Measurements from ENCODE around the gene PXK.

PXK gene

GRCh38 chr3:58349792-58350626 lies 17.3 kb downstream of the PXK start:
- no peak for DNase-seq

DNA sequence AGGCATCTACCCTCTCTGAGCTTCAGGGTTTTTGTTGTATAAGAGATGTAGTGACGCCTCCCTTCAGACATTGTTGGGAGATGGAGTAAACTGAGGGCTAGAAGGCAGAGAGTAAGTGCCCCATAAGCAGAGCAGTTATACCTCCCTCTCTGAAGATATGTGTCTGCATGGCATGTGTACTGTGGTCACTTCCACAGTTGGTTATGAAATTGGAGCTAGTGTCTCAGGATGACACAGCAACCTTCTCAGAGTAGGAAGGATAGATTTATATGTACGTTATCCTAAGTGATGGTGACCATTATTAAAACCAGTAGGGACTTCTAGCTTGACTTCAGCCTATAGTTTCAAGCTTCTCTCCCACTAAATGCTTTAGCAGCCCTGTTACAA lies 17.9 kb downstream of the PXK start:
- DNase-seq = no peak

DNA sequence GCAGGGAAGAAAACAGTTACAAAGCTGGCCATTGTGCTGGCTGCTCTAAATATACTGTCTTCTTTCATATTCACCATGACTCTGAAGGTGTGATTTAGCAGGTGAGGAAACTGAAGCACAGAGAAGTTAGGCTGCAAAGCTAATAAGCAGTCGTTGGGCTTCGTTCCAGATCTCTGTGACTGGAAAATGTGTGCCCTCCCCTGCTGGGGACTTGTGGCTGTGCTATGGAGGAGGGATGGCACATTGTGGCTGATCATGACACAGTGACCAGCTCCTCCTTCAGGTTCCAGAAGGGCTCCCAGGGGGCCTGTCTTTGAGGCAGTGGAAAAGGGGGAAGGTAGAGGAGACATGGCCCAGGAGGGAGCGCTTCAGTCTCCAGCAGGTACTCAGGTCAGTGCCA lies 19.2 kb downstream of the PXK start:
- DNase-seq = no peak

DNA sequence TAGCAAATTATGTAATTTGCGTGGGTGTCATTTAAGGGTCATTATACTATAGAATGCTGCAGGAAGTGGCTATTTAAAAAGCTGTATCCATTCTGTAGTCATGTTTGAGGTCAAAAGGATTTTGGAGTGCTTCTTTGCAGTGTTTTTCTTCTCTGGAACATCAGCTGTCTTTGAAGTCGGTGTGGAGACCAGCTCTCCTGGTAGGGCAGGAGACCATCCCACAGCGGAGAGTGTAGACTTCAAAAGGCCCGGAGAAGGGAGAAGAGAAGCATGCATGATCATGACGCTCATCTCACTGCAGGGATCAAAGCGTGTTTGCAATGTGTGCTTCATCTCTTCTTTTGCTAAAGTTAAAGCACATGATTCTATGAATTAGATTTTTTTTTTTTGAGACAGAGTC lies 19.9 kb downstream of the PXK start:
- DNase-seq = no peak

DNA sequence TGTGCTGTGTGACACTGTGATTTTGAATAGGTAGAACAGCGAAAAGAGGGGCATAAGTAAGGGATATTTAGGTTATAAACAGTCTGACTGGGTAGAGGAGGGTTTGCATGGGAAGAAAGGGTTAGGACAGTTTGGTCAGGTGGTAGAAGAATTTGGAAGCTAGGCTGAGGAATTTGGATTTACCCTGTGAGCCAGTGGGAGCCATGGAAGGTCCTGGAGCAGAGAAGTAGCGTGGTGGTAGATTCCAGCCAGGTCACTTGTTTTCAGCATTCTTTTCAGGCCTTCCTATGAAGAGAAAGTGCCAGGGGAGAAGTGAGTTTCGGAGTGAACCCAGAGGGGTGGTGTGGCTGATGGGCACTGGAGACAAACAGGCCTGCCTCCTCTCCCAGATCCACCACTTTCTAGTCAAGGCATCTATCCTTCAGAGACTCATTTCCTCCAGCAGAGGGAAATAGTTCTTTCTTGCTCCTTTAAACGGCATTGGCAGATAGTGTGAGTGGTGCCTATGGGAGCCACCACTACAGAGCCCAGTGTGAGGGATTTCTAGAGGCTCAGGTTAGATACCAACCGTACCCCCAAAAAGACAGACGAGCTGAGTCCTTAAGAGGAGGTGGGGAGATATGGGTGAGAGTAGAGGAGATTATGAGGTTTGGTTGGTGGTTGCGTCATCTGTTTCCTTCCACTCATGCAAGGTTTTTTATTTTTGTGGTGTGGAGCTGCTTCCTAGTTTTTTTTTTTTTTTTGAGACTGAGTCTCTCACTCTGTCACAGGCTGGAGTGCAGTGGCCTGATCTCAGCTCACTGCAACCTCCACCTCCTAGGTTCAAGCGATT lies 21.2 kb downstream of the PXK start:
- DNase-seq = no peak

GRCh38 chr3:58355179-58355578 lies 22.5 kb downstream of the PXK start:
- DNase-seq = no peak

DNA sequence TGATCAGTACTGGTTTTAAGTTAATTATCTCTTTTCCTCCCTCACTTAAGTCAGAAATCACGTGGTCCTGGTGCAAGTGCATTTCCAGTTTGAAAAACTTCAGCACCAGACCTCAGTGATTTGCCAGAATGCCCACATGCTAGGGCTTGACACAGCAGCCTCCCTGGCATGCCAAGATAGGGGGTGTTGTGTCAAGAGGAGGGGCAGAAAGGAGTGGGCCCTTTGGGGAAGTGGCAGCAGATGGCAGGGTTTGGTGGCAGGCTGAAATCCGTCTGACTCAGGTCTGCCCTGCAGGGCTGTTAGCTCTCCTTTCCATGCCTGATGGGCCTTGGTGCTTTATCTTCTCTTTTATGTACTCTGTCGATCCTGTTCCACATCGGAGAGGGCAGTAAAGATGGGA lies 23.4 kb downstream of the PXK start:
- no peak for DNase-seq

DNA sequence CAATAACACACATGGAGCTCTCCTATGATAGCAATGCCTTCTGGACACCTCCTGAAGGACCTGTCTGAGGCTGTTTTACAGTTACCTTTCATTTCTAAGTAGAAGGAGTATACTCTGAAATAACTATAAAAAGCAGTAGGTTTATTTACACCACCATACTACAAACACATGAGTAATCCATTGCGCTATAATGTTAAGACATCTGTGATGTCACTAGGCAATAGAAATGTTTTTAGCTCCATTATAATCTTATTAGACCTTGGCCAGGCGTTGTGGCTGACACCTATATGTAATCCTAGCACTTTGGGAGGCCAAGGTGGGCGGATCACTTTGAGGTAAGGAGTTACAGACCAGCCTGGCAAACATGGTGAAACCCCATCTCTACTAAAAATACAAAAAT lies 24.7 kb downstream of the PXK start:
- DNase-seq = no peak

GRCh38 chr3:58358092-58358491 lies 25.4 kb downstream of the PXK start:
- no peak for DNase-seq

DNA sequence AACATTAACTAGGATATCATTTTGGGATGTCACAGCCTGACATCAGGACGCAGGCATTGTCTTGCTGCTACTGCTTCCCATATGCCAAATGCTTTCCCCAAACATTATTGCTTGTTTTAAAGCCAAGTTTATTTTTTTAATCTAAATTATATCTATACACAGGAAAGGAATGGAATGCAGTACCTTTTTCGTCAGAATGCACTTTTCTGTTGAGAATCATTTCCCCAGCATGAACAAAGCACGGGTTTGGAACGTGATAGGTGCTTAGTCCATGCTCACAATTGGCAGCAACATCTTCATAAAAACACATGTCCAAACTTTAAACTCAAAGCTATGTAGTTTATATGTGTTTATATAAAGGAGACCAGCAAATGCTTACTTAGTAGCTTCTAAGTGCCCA lies 26.1 kb downstream of the PXK start:
- no peak for DNase-seq

DNA sequence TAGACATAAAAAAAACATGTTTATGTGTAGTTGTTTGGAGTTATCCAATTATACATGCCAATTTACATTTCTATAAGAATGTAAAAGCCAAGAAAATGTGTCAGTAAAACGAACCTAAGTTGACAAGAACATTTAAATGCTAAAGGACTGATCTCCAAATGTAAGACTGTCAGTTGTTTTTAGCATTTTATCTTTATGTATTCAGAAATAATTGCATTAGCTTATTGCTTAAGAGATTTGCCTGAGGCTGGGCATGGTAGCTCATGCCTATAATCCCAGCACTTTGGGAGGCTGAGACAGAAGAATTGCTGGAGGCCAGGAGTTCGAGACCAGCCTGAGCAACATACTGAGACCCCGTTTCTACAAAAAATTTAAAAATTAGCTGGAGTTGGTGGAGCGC lies 26.9 kb downstream of the PXK start:
- DNase-seq = no peak

GRCh38 chr3:58361866-58362265 lies 29.2 kb downstream of the PXK start:
- no peak for DNase-seq

- no peak for DNase-seq
Observed at GRCh38 chr3:58366699-58367098, 34.0 kb downstream of the PXK start.

- no peak for DNase-seq
Observed at GRCh38 chr3:58369038-58369437, 36.3 kb downstream of the PXK start.

DNA sequence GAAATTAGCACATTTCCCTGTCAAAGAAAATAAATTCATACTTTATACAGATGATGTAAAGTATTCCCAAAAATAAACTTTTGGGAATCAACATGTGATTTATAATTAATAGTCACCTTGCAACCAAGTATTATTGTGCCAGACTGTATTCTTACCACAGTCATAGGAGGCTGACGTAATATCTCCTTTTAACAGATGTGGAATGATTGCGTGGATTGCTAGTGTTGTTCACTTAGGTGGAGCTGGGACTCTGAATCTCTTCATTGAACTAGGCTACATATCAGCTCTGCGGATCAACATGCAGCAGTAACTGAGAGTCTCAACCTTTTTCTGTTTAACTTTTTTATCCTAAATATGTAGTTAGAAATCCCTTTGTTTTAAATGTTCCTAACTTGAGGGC lies 37.2 kb downstream of the PXK start:
- DNase-seq = no peak

GRCh38 chr3:58370407-58370806 lies 37.7 kb downstream of the PXK start:
- no peak for DNase-seq

DNA sequence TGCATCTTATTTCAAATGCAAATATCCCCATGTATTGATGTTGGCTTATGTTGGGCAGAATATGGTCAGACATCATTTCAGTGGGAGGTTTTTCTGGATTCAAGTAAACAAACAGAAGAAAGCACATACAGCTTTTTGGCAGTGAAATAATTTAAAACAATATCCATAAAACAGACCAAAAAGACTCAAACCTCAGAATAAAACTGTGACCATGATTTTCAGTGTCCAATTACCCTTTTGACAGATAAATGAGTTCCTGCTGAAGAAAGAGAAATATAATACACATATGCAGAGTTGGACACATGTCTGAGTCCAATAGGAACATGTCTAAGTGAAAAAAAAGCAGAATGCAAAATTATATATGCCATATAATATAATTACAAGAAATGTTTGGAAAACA lies 39.1 kb downstream of the PXK start:
- no peak for DNase-seq

- DNase-seq = no peak
Observed at GRCh38 chr3:58375254-58375653, 42.6 kb downstream of the PXK start.

DNA sequence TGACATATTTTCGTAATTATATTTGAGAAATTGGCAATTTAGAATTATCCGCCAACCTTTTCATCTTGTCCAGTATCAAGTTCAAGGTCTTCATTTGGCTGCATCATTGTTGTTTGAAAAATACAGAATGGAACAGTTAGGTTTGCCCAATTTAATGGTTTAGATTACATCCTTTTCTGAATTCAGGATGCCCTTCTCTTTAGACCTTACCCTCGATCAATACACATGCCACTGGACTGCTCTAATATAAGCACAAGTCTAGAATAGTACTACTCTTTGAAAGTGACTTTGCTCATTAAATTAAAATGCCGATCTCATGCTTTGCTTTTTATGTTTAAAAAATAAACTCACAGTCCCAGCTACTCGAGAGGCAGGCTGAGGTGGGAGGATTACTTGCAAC lies 44.5 kb downstream of the PXK start:
- no peak for DNase-seq

DNA sequence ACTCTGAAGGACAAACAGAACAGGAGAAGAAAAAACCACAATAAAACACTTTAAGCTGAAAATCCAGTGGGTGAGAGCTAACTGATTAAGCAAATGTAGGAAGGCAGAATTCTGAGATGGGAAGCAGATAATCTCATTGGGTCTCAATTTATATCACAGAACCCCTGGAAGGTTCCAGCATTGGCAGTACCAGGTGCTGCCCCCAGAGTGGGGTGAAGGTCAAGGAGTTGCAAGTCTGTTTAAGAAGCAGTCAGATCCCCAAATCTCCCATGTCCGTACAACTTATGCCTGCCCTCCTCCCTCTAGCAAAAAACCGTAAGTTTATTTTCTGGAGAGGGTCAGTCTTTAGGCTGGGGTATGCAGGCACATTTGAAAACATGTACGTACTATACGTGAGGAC lies 45.1 kb downstream of the PXK start:
- DNase-seq = no peak

DNA sequence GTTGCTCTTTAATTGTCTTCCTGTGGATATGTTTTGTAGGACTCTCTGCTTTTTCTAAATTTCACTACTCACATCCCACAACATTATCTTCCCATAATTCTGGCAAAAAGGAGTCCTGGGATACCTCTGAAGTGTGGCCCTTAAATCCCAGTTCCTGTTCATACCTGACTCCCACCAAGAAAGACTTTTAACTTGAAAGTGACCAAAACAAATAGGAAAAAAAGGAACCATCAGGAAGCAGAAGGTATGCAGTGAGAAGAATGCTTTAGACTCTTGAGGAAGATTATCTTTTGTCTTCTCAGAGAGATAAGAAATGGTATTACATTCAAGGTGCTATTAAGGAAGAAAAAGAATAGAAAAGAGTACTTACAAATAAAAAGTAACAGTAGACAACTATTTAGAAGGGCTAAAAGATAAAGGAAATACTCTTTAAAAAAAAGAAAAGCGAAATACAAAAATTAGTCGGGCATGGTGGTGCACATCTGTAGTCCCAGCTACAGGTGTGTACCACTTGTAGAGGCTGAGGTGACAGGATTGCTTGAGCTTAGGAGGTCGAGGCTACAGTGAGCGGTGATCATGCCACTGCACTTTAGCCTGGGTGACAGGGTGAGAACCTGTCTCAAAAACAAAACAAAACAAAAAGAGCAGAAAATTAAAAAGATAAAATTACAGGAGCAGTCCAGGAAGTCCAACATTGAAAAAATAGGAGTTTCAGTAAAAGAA lies 46.8 kb downstream of the PXK start:
- DNase-seq = no peak

GRCh38 chr3:58383476-58383875 lies 50.8 kb downstream of the PXK start:
- DNase-seq = no peak

- DNase-seq = peak; percentile 63
Observed at GRCh38 chr3:58383904-58384303, 51.2 kb downstream of the PXK start.
